B cell (primary cell): ENCODE data around the gene CACNG7. TPM values are rescaled to one million over a fixed set of nuclear protein-coding genes. Genes with fewer than 3 reads are reported as not detected.

Experiments used
- ATAC-seq: fragments of 200-7000 bp; cut with Tn5 transposase; one replicate; pipeline ENCODE4 v1.10.0; 2021; ENCODE audit warnings: low read depth, mild to moderate bottlenecking, moderate number of reproducible peaks, moderate library complexity
- CTCF ChIA-PET: fragments of 350-600 bp; sonication (Branson Sonifier 250); formaldehyde crosslinking; loops from one replicate; lab custom pipeline; 2021; ENCODE audit warnings: antibody characterized with exemption, inconsistent platforms; lab: Charles Lee
- POLR2A ChIA-PET: fragments of 350-600 bp; sonication (Branson Sonifier 250); formaldehyde crosslinking; loops from one replicate; lab custom pipeline; 2021; ENCODE audit warnings: antibody characterized with exemption; lab: Charles Lee
- DNase-seq: peaks from one replicate; pipeline ENCODE4 v3.0.0; 2013
- H2AFZ ChIP-seq: 2 replicates; pipeline ENCODE4 v1.6.1; 2012; ENCODE audit warnings: mild to moderate bottlenecking, low read depth, low read length; ENCODE audit not compliant: insufficient read depth, poor library complexity, severe bottlenecking
- H3K27ac ChIP-seq, 2 donors: 1 replicate in 1 of 2; 2 replicates in 1 of 2; pipeline ENCODE4 v1.5.1; 2012 to 2013; ENCODE audit warnings: low read length in 2 of 2, mild to moderate bottlenecking in 2 of 2, moderate library complexity in 1 of 2
- H3K27me3 ChIP-seq, 4 experiments: fragments of 200-600 bp in 1 of 4; sonication (generic) in 1 of 4; replicated peaks in 1 of 4; 1 replicate in 2 of 4; 2 replicates in 2 of 4; pipeline versions ENCODE4 v1.6.1 to v1.7.0; 2013 to 2016; ENCODE audit warnings: low read length in 3 of 4, mild to moderate bottlenecking in 2 of 4, mixed read lengths in 1 of 4, moderate library complexity in 1 of 4; ENCODE audit not compliant: insufficient read depth in 4 of 4, control insufficient read depth in 3 of 4; ENCODE audit errors: control extremely low read depth in 1 of 4
- H3K36me3 ChIP-seq, 2 experiments: replicated peaks in 1 of 2; 1 replicate in 1 of 2; 2 replicates in 1 of 2; pipeline versions ENCODE4 v1.6.1 to v1.7.1; 2013; ENCODE audit warnings: low read length in 1 of 2; ENCODE audit not compliant: insufficient read depth in 2 of 2, control insufficient read depth in 1 of 2; ENCODE audit errors: control extremely low read depth in 1 of 2, extremely low read depth in 1 of 2
- H3K4me1 ChIP-seq, 2 donors: fragments of 200-600 bp in 1 of 2; sonication (generic) in 1 of 2; 1 replicate in 1 of 2; 2 replicates in 1 of 2; pipeline versions ENCODE4 v1.5.1 to v1.6.1; 2013 to 2017; ENCODE audit warnings: low read length in 2 of 2; ENCODE audit not compliant: control insufficient read depth in 2 of 2, insufficient read depth in 2 of 2
- H3K4me2 ChIP-seq: replicated peaks from 2 replicates; pipeline ENCODE3; 2012; ENCODE audit warnings: mild to moderate bottlenecking, low read depth, low read length; ENCODE audit not compliant: poor library complexity, severe bottlenecking
- H3K4me3 ChIP-seq, 5 experiments: fragments of 200-600 bp in 1 of 5; sonication (generic) in 1 of 5; 1 replicate in 3 of 5; 2 replicates in 2 of 5; pipeline versions ENCODE4 v1.5.1 to v1.7.0; 2011 to 2016; ENCODE audit warnings: low read length in 4 of 5, mild to moderate bottlenecking in 4 of 5, low read depth in 2 of 5, control low read depth in 1 of 5, moderate library complexity in 1 of 5; ENCODE audit not compliant: insufficient read depth in 1 of 5; ENCODE audit errors: control extremely low read depth in 1 of 5, extremely low read depth in 1 of 5
- H3K79me2 ChIP-seq: fragments of 200-600 bp; sonication (generic); one replicate; pipeline ENCODE4 v1.6.0; 2016; ENCODE audit warnings: low read length; ENCODE audit not compliant: control insufficient read depth, insufficient read depth
- H3K9ac ChIP-seq: fragments of 200-600 bp; sonication (generic); 2 replicates; pipeline ENCODE4 v1.6.1; 2017; ENCODE audit warnings: mild to moderate bottlenecking, low read length, moderate library complexity
- H3K9me3 ChIP-seq, 3 donors: one replicate each; pipeline versions ENCODE4 v1.6.1 to v1.7.1; 2013; ENCODE audit warnings: low read length in 2 of 3; ENCODE audit not compliant: control insufficient read depth in 2 of 3, insufficient read depth in 1 of 3; ENCODE audit errors: control extremely low read depth in 1 of 3
- H4K20me1 ChIP-seq: 2 replicates; pipeline ENCODE4 v1.6.0; 2012; ENCODE audit warnings: mild to moderate bottlenecking, low read length; ENCODE audit not compliant: insufficient read depth, control insufficient read depth, poor library complexity, severe bottlenecking
- H3K27ac Mint-ChIP-seq: one replicate; pipeline ENCODE4 v1.8.0; 2021; ENCODE audit warnings: mixed read lengths
- H3K27me3 Mint-ChIP-seq: one replicate; pipeline ENCODE4 v1.8.0; 2021; ENCODE audit warnings: mixed read lengths
- H3K4me1 Mint-ChIP-seq: one replicate; pipeline ENCODE4 v1.8.0; 2021; ENCODE audit warnings: mixed read lengths
- H3K4me3 Mint-ChIP-seq: one replicate; pipeline ENCODE4 v1.8.0; 2021; ENCODE audit warnings: mixed read lengths
- H3K9me3 Mint-ChIP-seq: one replicate; pipeline ENCODE4 v1.8.0; 2022; ENCODE audit warnings: mixed read lengths; ENCODE audit not compliant: insufficient read depth
- EZH2 ChIP-seq: IDR thresholded peaks from 2 replicates; pipeline ENCODE4 v1.6.1; 2012; ENCODE audit warnings: borderline replicate concordance, low read depth, mild to moderate bottlenecking, moderate library complexity, low read length; ENCODE audit not compliant: insufficient read depth, poor library complexity, severe bottlenecking
- WGBS: methylation state at CpG from one replicate; pipeline ENCODE4 v1.1.5; 2013; ENCODE audit warnings: missing lambda C conversion rate; ENCODE audit not compliant: insufficient coverage; 5-methylcytosine and 5-hydroxymethylcytosine counted together
- intact Hi-C: fragments of 100-400 bp; cut with micrococcal nuclease; formaldehyde crosslinking; loops from one replicate; pipeline ENCODE4 v1.10.0; 2022
- polyA plus RNA-seq: library from polyadenylated mRNA; depleted of rRNA; stranded (reverse); fragments of >200 nt; gene quantifications from 2 replicates; pipeline ENCODE4 v1.2.3, GENCODE V29; 2012
- total RNA-seq, 2 donors: library from RNA; stranded (reverse); fragments of 120-200 nt in 1 of 2; gene quantifications; 1 replicate in 1 of 2; 2 replicates in 1 of 2; pipeline versions ENCODE4 v1.2.3 to v1.2.4, GENCODE V29; 2013 to 2022
- TF ChIP-seq, protein P1 (sequence below): fragments of 200-600 bp; IDR thresholded peaks from one replicate; pipeline ENCODE4 v1.8.0; 2022; ENCODE audit warnings: antibody characterized with exemption, mild to moderate bottlenecking

CACNG7 gene
- total and polyA plus RNA-seq, 2 donors (not counting 1 experiment from before 2014, with no cell fraction given) = not detected

- Mint-ChIP-seq H3K9me3 (no peaks in the 10 kb centered on the region), H3K4me1 (peaks cover 3% of the 10 kb centered on the region), H3K27me3 (peaks cover 42% of the 10 kb centered on the region), H3K4me3 (peak within 1 kb of the TSS; percentile 34), H3K27ac (no peak within 1 kb of the TSS)
- 12% methylated on average over 50 of the region's 66 CpGs for WGBS
- CTCF ChIA-PET = no interaction called here
- Histone ChIP-seq H4K20me1 (no peaks in the 10 kb centered on the region), H3K27ac (no peak within 1 kb of the TSS), H3K27me3 (peaks cover 0 to 28% (median 6%) of the 10 kb centered on the region in 4 experiments), H3K9ac (no peak within 1 kb of the TSS), H3K9me3 (peaks cover 0 to 23% (median 0%) of the 10 kb centered on the region in 3 donors), H3K4me3 (no peak within 1 kb of the TSS), H2AFZ (peak within 1 kb of the TSS; percentile 33), H3K36me3 (no peaks in the 10 kb centered on the region), H3K4me2 (peak within 1 kb of the TSS; percentile 63), H3K4me1 (peaks cover 4% of the 10 kb centered on the region in 2 donors), H3K79me2 (no peaks in the 10 kb centered on the region)
- intact Hi-C loops = no loop called here
- DNase-seq (no peak), ATAC-seq (no peak)
- TF ChIP-seq, protein P1, sequence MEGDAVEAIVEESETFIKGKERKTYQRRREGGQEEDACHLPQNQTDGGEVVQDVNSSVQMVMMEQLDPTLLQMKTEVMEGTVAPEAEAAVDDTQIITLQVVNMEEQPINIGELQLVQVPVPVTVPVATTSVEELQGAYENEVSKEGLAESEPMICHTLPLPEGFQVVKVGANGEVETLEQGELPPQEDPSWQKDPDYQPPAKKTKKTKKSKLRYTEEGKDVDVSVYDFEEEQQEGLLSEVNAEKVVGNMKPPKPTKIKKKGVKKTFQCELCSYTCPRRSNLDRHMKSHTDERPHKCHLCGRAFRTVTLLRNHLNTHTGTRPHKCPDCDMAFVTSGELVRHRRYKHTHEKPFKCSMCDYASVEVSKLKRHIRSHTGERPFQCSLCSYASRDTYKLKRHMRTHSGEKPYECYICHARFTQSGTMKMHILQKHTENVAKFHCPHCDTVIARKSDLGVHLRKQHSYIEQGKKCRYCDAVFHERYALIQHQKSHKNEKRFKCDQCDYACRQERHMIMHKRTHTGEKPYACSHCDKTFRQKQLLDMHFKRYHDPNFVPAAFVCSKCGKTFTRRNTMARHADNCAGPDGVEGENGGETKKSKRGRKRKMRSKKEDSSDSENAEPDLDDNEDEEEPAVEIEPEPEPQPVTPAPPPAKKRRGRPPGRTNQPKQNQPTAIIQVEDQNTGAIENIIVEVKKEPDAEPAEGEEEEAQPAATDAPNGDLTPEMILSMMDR = no peak
- TF ChIP-seq EZH2 = no peak
- POLR2A ChIA-PET = no interaction called here
Observed at GRCh38 chr19:53991224-53992113, 82.4 kb downstream of the CACNG7 start, which contains the start of gene CACNG6. CACNG6 (plus strand) TSS chr19:53991637; CDS start chr19:53992878, 1,241 bp downstream.

DNA sequence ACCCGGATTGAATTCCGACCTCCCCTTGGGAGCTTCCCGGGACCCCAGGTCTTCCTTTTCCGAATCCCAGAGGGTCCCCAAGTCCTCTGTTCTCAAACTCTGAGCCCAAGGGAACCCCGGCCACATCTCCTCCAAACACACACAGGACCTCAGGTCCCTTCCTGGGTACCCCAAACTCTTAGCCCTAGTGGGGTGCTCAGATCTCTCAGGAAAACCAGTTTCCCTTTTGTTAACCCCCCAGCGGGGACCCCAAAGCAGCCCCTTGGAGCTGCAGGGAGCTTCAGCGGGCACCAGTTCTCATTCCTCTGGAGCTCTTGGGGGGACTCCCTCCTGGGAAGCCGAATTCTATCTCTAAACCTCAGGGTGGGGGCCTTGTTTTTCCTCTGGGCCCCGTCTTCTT, 83.1 kb downstream of the CACNG7 start:
- Histone ChIP-seq H3K4me1 (peaks cover 4% of the 10 kb centered on the region in 2 donors), H3K27me3 (peaks cover 0 to 28% (median 6%) of the 10 kb centered on the region in 4 experiments), H3K36me3 (no peaks in the 10 kb centered on the region), H2AFZ (no peak overlapping the region), H3K9me3 (peaks cover 0 to 20% (median 0%) of the 10 kb centered on the region in 3 donors), H3K4me3 (no peak overlapping the region), H3K79me2 (no peaks in the 10 kb centered on the region), H3K4me2 (peak overlapping the region; percentile 22), H3K9ac (no peak overlapping the region), H4K20me1 (no peaks in the 10 kb centered on the region), H3K27ac (no peak overlapping the region)
- Mint-ChIP-seq H3K4me1 (peaks cover 3% of the 10 kb centered on the region), H3K9me3 (no peaks in the 10 kb centered on the region), H3K27ac (no peak overlapping the region), H3K27me3 (peaks cover 44% of the 10 kb centered on the region), H3K4me3 (peak overlapping the region; percentile 34)
- intact Hi-C loops = no loop called here
- ATAC-seq (no peak), DNase-seq (no peak)
- ChIA-PET POLR2A (no interaction called here), CTCF (no interaction called here)
- 72% methylated on average over 9 of the region's 9 CpGs for WGBS
- TF ChIP-seq, protein P1 = no peak
- no peak for TF ChIP-seq EZH2
